Tibial artery (tissue), 4 donors: ENCODE results near the gene NOA1.

Source experiments
- DNase-seq, 2 donors: peaks; one replicate each; pipeline ENCODE4 v3.0.0-alpha.2; 2019
- H3K27ac ChIP-seq, 2 donors: fragments of 200-600 bp; sonication (generic) in 1 of 2; 1 replicate in 1 of 2; 2 replicates in 1 of 2; pipeline ENCODE4 v1.5.1; 2018 to 2019; ENCODE audit warnings: mild to moderate bottlenecking in 1 of 2
- H3K27me3 ChIP-seq, 2 donors: fragments of 200-600 bp; sonication (generic) in 1 of 2; one replicate each; pipeline versions ENCODE4 v1.5.1 to v1.6.0; 2016 to 2019
- H3K36me3 ChIP-seq, 3 donors: fragments of 200-600 bp; sonication (generic) in 2 of 3; one replicate each; pipeline ENCODE4 v1.5.1; 2016 to 2019; ENCODE audit warnings: mild to moderate bottlenecking in 2 of 3
- H3K4me1 ChIP-seq, 4 donors: fragments of 200-600 bp; sonication (generic) in 2 of 4; 1 replicate in 3 of 4; 2 replicates in 1 of 4; pipeline ENCODE4 v1.5.1; 2016 to 2019
- H3K4me3 ChIP-seq, 2 donors: fragments of 200-600 bp; sonication (generic) in 1 of 2; 1 replicate in 1 of 2; 2 replicates in 1 of 2; pipeline ENCODE4 v1.5.1; 2018 to 2019; ENCODE audit warnings: mild to moderate bottlenecking in 2 of 2
- H3K9me3 ChIP-seq, 3 donors: fragments of 200-600 bp; sonication (generic) in 1 of 3; one replicate each; pipeline ENCODE4 v1.5.1; 2016 to 2019
- CTCF ChIP-seq, 2 experiments: fragments of 200-600 bp in 1 of 2; fragments of 450-650 bp in 1 of 2; IDR thresholded peaks; one replicate each; pipeline ENCODE4 v1.5.1; 2017 to 2019; ENCODE audit warnings: antibody characterized with exemption in 2 of 2, mild to moderate bottlenecking in 1 of 2, moderate library complexity in 1 of 2
- intact Hi-C: fragments of 100-400 bp; cut with DNase I; formaldehyde crosslinking; loops from one replicate; pipeline ENCODE4 v1.15.0; 2023; ENCODE audit warnings: low total_unique reads

Gene NOA1

GRCh38 chr4:56973336-56973735, 4.1 kb downstream of the NOA1 start:
- peaks cover 0 to 25% (median 20%) of the 10 kb centered on the region in 4 donors for H3K4me1 ChIP-seq
- H3K27ac ChIP-seq, result no peak overlapping the region
- no peak for DNase-seq
- H3K36me3 ChIP-seq, result peaks cover 33 to 63% (median 49%) of the 10 kb centered on the region in 3 donors
- H3K9me3 ChIP-seq, result peaks cover 0 to 9% (median 0%) of the 10 kb centered on the region in 3 donors
- no peak for TF ChIP-seq CTCF (IDR thresholded peaks at IDR 0.05)
- intact Hi-C loops, result no loop called here
- H3K27me3 ChIP-seq, result no peaks in the 10 kb centered on the region
- no peak overlapping the region for H3K4me3 ChIP-seq

GRCh38 chr4:56972809-56973208, 4.6 kb downstream of the NOA1 start:
- H3K4me1 ChIP-seq, result peaks cover 0 to 25% (median 20%) of the 10 kb centered on the region in 4 donors
- no peak for TF ChIP-seq CTCF (IDR thresholded peaks at IDR 0.05)
- peaks cover 0 to 9% (median 0%) of the 10 kb centered on the region in 3 donors for H3K9me3 ChIP-seq
- DNase-seq, result no peak
- H3K27ac ChIP-seq, result no peak overlapping the region
- H3K4me3 ChIP-seq, result no peak overlapping the region
- peaks cover 33 to 68% (median 51%) of the 10 kb centered on the region in 3 donors for H3K36me3 ChIP-seq
- intact Hi-C loops, result no loop called here
- H3K27me3 ChIP-seq, result no peaks in the 10 kb centered on the region

- Histone ChIP-seq H3K9me3 (peaks cover 0 to 9% (median 0%) of the 10 kb centered on the region in 3 donors), H3K27me3 (no peaks in the 10 kb centered on the region), H3K27ac (no peak overlapping the region), H3K4me1 (peaks cover 0 to 25% (median 20%) of the 10 kb centered on the region in 4 donors), H3K36me3 (peaks cover 33 to 72% (median 55%) of the 10 kb centered on the region in 3 donors), H3K4me3 (no peak overlapping the region)
- no peak for TF ChIP-seq CTCF (IDR thresholded peaks at IDR 0.05)
- DNase-seq, result no peak
- intact Hi-C loops, result no loop called here
Observed at GRCh38 chr4:56972389-56972788, 5.0 kb downstream of the NOA1 start.

- H3K27me3 ChIP-seq, result no peaks in the 10 kb centered on the region
- DNase-seq, result no peak
- no peak overlapping the region for H3K27ac ChIP-seq
- no peak overlapping the region for H3K4me3 ChIP-seq
- peaks cover 35 to 82% (median 65%) of the 10 kb centered on the region in 3 donors for H3K36me3 ChIP-seq
- peaks cover 0 to 21% (median 18%) of the 10 kb centered on the region in 4 donors for H3K4me1 ChIP-seq
- H3K9me3 ChIP-seq, result peaks cover 0 to 9% (median 0%) of the 10 kb centered on the region in 3 donors
- TF ChIP-seq CTCF (IDR thresholded peaks at IDR 0.05), result no peak
- intact Hi-C loops, result no loop called here
Observed at GRCh38 chr4:56971383-56971782, 6.0 kb downstream of the NOA1 start.

GRCh38 chr4:56961107-56961500, 16.3 kb downstream of the NOA1 start:
- Histone ChIP-seq H3K27ac (no peak overlapping the region), H3K4me3 (no peak overlapping the region), H3K36me3 (peaks cover 33 to 56% (median 40%) of the 10 kb centered on the region in 3 donors), H3K27me3 (no peaks in the 10 kb centered on the region), H3K4me1 (peaks cover 0 to 14% (median 3%) of the 10 kb centered on the region in 4 donors), H3K9me3 (no peaks in the 10 kb centered on the region)
- intact Hi-C loops, result no loop called here
- no peak for DNase-seq
- TF ChIP-seq CTCF (IDR thresholded peaks at IDR 0.05), result no peak

- no peak for TF ChIP-seq CTCF (IDR thresholded peaks at IDR 0.05)
- DNase-seq, result no peak
Observed at GRCh38 chr4:56959100-56959499, 18.3 kb downstream of the NOA1 start.

More at GRCh38 chr4:56959100-56959499, 18.3 kb downstream of the NOA1 start:
- no peak overlapping the region for H3K27ac ChIP-seq
- H3K36me3 ChIP-seq, result peaks cover 20 to 37% (median 20%) of the 10 kb centered on the region in 3 donors
- intact Hi-C loops, result no loop called here
- H3K9me3 ChIP-seq, result no peaks in the 10 kb centered on the region
- no peaks in the 10 kb centered on the region for H3K27me3 ChIP-seq
- no peak overlapping the region for H3K4me3 ChIP-seq
- peaks cover 0 to 14% (median 3%) of the 10 kb centered on the region in 4 donors for H3K4me1 ChIP-seq
